Stimulated activated CD4-positive, alpha-beta T cell treated with anti-CD3 and anti-CD28 coated beads, Interleukin-15, amount 100 ng/mL, for 48 hours (primary cell): ENCODE data around the gene CACNA2D4.

Experiments
- DNase-seq, 2 donors: peaks; one replicate each; pipeline ENCODE4 v3.0.0-alpha.2; 2020; ENCODE audit warnings: low read depth in 2 of 2

CACNA2D4 gene

DNA sequence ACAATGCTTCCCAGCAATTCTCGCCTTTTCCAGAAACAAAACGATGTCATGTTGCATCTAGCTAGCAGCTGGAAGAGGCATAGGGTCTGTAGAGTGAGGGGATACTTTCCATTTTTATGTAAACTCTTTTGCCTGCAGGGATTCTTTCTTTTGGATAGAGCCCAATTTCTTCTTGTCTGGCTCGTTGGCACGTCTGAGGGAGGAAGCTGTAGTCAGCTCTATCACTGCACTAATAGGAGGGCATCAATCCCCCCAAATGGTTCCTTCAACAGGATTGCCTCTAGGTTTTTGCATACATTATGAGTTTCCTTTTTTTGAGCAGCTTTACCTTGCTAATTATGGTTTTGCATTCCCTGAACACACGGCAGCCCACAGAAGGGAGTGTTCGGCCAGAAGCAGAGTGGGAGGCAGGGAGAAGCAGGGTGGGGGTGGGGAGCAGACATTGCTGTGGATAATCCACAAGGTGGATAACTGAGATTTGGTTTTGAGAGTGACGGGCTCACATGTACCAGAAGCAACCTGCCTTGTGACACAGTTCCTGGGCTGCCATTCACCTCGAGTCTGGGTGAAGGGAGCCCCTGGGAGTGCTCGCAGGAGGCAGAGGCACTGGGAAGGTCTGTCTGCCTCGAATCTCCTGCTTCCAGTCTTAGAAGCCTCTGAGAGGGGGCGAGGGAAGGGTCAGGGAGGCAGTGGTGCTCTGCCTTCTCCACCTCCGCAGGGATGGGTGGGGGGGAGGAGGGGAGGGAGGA lies 73.6 kb downstream of the CACNA2D4 start:
- no peak for DNase-seq

DNA sequence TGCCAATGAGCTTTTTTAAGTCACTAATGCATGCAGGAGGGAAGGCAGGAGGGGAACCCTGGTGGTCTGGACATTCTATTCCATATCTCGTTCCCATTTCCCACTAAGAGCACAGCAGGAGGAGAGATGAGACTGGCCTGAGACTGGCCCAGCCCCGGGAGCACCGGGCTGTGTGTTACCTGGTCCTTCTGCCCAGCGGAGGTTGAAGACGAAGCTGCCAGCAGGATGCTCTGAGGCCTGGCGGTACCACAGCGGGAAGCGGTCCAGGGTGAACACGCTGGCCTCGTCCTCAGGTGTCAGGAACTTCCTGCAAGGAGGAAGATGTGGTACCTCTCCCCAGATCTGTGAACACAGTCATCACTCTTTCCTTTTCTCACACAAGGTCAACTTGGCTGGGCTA lies 74.2 kb downstream of the CACNA2D4 start:
- DNase-seq: no peak

GRCh38 chr12:1843641-1844005 lies 74.8 kb downstream of the CACNA2D4 start:
- DNase-seq: no peak

DNA sequence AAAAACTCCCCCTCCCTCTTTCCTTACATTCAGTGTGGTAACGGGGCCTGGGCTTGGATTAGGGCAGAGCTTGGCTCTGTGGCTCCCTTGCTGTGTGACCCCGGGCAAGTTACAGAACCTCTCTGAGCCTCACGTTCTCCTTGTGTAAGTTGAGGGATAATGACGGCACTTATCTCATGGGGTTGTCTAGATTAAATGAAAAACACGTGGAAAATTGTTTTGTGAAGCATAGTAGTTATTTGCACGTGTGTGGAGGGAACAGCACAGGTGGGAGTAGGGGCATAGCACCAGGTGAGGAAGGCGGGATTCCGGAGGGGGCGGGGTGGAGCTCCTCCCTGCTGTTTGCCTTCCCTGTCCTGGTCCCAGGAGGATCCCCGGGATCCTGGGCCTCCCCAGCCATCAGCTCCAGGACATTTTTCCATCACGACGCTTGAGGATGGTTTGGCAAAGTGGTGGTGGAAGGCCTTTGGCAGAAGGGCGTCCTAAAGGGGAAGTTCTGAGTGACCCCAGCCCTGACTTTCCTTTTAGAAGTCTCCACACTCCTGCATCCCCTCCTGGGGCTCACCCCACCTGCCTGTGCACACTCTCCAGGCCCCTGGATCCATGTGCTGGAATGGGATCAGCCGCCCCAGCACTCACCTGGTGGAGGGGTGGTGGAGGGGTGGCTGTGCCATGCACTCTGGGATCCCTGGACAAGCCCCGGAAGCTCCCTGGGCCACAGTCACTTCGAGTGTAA lies 75.4 kb downstream of the CACNA2D4 start:
- no peak for DNase-seq

- no peak for DNase-seq
Observed at GRCh38 chr12:1842183-1842904, 76.1 kb downstream of the CACNA2D4 start.

- DNase-seq: no peak
Observed at GRCh38 chr12:1841586-1842182, 76.8 kb downstream of the CACNA2D4 start.

GRCh38 chr12:1840981-1841425 lies 77.4 kb downstream of the CACNA2D4 start:
- DNase-seq: no peak

DNA sequence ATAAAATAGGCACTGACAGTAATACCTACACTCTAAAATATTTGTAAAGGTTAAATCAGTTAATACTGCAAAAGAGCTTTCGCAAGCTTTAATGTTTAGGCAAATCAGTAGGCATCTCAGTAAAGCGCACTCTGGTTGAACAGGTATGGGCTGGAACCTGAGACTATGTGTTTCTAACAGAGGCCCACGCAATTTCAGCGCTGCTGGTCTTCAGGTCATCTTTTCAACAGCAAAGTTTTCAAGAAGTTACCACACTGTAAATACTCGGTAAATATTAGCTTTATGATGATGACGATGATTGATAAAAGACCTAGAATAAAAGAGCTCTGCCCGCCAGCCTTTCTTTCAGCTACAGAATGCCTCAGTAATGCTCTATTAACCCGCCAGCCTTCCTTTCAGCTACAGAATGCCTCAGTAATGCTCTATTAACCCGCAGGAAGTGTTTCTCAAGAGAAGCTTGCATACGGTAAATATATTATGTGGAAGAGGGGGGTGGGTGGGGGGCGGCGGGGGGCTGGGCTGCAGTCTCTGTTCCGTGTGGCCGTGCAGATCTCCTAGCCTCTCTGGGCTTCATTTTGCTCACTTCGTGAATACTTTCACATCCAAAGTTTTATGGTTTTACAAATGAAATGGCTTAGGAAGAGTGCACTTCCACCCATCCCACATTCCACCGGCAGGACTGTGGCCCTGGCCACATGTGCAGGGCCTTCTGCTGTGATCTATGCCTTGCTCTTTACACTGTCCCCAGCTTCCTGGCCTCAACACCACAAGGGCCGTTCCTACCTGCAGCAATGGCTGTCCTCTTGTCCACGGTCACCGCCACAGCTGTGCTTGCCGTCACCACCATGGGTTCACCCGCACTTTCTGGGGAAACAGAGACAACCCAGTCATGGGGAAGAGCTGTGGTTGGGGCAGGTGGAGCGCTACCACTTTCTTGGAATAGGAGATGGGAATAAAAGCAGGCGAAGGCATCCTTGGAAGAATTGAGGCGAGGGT lies 78.2 kb downstream of the CACNA2D4 start:
- no peak for DNase-seq

DNA sequence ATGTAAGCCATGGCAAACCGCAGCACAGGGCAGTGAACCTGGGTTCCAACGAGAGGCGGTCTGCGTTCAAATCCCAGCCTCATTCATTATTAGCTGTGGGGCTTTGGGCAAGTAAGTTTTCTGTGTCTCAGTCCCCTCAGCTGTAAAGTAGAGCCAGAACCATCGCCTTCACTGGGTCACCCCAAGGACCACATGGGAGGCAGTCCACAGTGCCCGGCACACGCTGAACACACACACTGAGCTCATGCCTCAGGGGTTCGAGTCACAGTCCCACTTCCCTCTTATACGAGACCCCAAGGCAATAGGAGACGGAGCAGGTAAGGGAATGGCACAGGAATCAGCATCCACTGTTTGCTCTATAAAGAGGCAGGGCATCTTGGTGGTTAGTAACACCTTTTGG lies 79.0 kb downstream of the CACNA2D4 start:
- DNase-seq: no peak

GRCh38 chr12:1838994-1839365 lies 79.5 kb downstream of the CACNA2D4 start:
- DNase-seq: no peak

DNA sequence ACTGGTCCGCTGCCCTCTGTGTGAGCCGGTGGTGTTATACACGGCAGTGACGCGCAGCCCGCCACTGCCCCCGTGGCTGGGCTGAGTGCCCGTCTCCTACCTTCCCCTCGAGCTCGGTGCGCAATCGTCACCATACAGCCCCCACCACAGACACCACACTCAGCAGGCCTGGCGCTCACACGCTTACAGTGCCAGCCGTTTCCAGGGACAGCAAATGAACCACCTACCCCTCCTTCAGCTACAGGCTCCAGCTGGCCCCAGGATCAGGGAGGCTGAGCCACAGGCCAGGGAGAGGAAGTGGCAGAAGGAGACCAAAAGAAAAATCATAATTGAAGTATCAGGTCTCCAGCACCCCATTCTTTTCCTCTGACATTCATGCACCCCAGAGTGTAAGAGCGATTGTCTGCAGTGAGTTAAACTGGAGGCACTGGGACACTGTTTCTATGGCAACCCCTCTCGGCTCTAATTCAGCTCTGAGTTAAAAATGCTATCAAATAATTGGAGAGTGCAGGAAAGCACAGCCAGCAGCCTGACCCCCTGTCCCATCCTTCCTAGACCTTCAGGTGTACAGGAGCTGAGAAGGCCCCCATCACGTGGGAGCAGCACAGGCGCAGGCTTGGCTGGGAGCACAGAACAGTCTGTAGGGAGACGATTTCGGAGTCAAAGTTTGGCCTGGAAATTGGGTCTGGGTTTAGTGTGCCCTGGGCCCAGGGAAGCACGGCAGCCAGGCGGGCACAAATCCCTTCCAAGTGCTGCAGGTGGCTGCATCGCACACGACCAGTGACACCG lies 80.1 kb downstream of the CACNA2D4 start:
- DNase-seq: no peak

DNA sequence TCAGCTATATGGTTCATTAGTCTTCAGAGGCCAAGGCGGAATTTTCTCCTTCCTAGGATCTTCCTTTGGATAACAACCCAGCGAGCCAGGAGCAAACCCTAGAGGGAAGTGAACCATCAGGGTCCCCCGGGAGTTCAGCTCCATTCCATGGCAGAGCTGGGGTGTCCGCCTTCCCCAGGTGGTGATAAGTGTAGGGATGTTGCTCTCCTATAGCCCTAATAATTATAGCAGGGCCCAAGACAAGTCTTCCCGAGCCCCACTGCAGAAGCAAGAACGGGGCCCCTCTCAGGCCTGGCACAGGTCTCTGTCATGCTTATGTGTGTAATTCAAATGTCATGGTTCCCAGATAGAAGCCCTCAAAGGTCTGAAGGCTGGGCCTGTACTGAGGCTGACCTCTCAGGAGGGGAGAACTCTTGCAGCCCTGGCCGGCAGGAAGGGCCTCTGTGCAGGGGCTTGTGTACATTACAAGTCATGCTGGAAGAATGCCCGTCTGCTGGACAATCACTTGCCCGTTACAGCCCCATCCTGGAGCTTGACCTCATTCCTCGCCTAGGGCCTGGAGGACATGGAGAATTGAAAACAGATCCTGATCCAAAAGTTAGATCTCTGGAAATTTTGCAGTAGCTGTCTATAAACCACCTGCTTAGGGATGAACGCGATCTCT lies 80.8 kb downstream of the CACNA2D4 start:
- DNase-seq: no peak

GRCh38 chr12:1836854-1837421 lies 81.5 kb downstream of the CACNA2D4 start:
- no peak for DNase-seq

DNA sequence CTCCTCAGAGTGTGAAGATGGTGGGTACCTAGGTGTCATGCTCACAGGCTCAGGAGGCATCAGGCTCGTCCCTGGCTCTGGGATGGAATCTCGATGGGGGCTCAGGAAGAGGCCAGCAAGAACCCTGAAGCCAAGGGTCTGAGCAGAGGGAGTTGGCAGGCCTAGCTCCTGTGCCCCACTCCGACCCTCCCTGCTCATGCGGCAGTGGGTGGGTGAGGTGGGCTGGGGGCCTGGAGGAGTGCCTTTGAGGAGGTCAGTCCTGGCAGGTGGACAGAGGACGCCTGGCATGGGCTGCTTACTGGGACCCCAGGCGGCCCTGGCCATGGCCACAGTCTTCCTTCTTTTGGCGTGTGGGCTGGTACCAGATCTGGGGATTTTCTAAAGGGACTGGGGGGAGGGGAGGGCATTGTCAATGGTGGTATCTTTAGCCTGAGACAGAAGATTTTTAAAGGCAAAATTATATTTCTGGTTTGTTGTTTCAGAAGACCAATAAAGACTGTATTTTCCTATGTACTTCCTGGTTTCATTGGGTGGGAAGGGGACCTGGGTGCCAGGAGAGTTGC lies 82.1 kb downstream of the CACNA2D4 start:
- no peak for DNase-seq

GRCh38 chr12:1835211-1836131 lies 83.0 kb downstream of the CACNA2D4 start:
- DNase-seq: no peak

- DNase-seq: no peak
Observed at GRCh38 chr12:1834186-1834925, 84.1 kb downstream of the CACNA2D4 start.

DNA sequence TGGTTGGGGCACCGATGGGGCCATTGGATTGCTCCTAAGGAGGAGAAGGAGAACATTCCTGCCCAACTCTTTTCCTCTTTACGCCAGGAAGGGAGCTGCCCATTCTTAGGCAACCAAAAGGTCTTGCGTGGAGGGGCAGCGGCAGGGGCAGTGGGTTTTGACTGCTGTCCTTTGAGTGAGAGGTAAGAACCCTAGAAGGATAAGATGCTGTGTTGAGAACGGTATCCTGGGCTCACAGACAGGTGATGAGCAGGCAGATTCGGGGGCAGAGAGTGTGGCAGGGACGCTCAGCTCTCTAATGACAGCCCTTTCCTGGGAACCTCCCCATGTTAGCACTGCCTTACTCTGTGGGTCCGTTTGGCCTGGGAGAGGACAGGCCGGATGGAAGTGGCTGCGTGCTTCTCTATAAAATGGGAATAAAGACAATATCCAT lies 84.8 kb downstream of the CACNA2D4 start:
- DNase-seq: no peak
